NB4 (cell line): ENCODE results near the gene CCNB1.
A peak's percentile ranks its signal among the peaks of the same experiment; 100 is the strongest.
"Not testable (repeated sequence)": the region's sequence is repeated elsewhere in the genome, so short reads cannot be mapped to it uniquely, and the experiment has no call there.

Experiments
- DNase-seq: peaks from one replicate; pipeline ENCODE4 v3.0.0; 2010; ENCODE audit warnings: low read depth
- H3K4me3 ChIP-seq: one replicate; pipeline ENCODE4 v1.5.1; 2011; ENCODE audit warnings: mild to moderate bottlenecking, low read depth, low read length, moderate library complexity
- CTCF ChIP-seq: IDR thresholded peaks from one replicate; pipeline ENCODE4 v1.5.1; 2012; ENCODE audit warnings: low read depth, low read length
- MYC ChIP-seq: IDR thresholded peaks from 2 replicates; pipeline ENCODE4 v1.6.1; 2011; ENCODE audit warnings: low read depth, low read length
- POLR2A ChIP-seq: IDR thresholded peaks from 2 replicates; pipeline ENCODE4 v1.6.1; 2011; ENCODE audit warnings: mild to moderate bottlenecking; ENCODE audit not compliant: insufficient read length; ENCODE audit errors: extremely low read depth
- TF ChIP-seq, protein P1 (sequence below): IDR thresholded peaks from 2 replicates; pipeline ENCODE4 v1.6.1; 2011; ENCODE audit warnings: low read depth, low read length

CCNB1 gene

GRCh38 chr5:69170495-69170894 lies 3.5 kb downstream of the CCNB1 start:
- TF ChIP-seq MYC (no peak), CTCF (no peak), POLR2A (no peak)
- TF ChIP-seq, protein P1, sequence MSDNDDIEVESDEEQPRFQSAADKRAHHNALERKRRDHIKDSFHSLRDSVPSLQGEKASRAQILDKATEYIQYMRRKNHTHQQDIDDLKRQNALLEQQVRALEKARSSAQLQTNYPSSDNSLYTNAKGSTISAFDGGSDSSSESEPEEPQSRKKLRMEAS = no peak
- DNase-seq = peak; percentile 28
- peak overlapping the region; percentile 28 for H3K4me3 ChIP-seq

GRCh38 chr5:69170969-69171368 lies 4.0 kb downstream of the CCNB1 start:
- H3K4me3 ChIP-seq = peak overlapping the region; percentile 3
- DNase-seq = no peak
- TF ChIP-seq, protein P1 = no peak
- TF ChIP-seq CTCF (no peak), POLR2A (no peak), MYC (no peak)

- not testable (repeated sequence) for H3K4me3 ChIP-seq, DNase-seq
Observed at GRCh38 chr5:69181659-69182293, 14.8 kb downstream of the CCNB1 start.

GRCh38 chr5:69184621-69185020 lies 17.7 kb downstream of the CCNB1 start:
- no peak overlapping the region for H3K4me3 ChIP-seq
- TF ChIP-seq, protein P1 = no peak
- no peak for TF ChIP-seq MYC
- TF ChIP-seq CTCF = no peak
- no peak for TF ChIP-seq POLR2A
- DNase-seq = no peak

DNA sequence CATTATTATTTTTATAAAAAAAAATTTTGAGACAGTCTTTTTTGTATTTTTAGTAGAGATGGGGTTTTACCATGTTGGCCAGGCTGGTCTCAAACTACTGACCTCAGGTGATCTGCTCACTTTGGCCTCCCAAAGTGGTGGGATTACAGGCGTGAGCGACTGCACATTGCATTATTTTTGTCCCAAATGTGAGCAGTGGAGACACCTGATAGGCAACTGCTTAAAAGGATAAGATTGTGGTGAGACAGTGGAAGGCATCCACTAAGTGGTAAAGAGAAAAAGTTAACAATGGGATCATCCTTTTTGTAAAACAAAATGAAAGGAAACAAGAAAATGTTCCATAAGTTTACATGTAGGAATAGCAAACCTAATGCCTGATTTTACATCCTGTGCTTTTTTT lies 20.4 kb downstream of the CCNB1 start:
- TF ChIP-seq, protein P1 = no peak
- TF ChIP-seq CTCF (no peak), MYC (no peak), POLR2A (no peak)
- no peak for DNase-seq
- no peak overlapping the region for H3K4me3 ChIP-seq

- DNase-seq = no peak
- H3K4me3 ChIP-seq = peak overlapping the region; percentile 94
Observed at GRCh38 chr5:69188811-69189161, 21.8 kb downstream of the CCNB1 start.

More at GRCh38 chr5:69188811-69189161, 21.8 kb downstream of the CCNB1 start:
- TF ChIP-seq POLR2A (no peak), CTCF (no peak), MYC (no peak)
- TF ChIP-seq, protein P1 = no peak
